Smooth muscle cell (in vitro differentiated cells): ENCODE data around the gene MED9. TPM values are rescaled to one million over a fixed set of nuclear protein-coding genes. Genes with fewer than 3 reads are reported as not detected.

ENCODE experiments used
- DNase-seq: peaks from one replicate; lab custom pipeline; 2025; ENCODE audit not compliant: unreplicated experiment; lab: John Stamatoyannopoulos, UW
- H2AFZ ChIP-seq: fragments of 200-600 bp; sonication (generic); 2 replicates; pipeline ENCODE4 v1.6.0; 2016; ENCODE audit warnings: antibody characterized with exemption, low read depth, mild to moderate bottlenecking
- H3F3A ChIP-seq: fragments of 200-600 bp; sonication (generic); 2 replicates; pipeline ENCODE4 v1.6.0; 2017; ENCODE audit warnings: antibody characterized with exemption, low read depth
- H3K27ac ChIP-seq: fragments of 200-600 bp; sonication (generic); 2 replicates; pipeline ENCODE4 v1.5.1; 2016; ENCODE audit warnings: low read depth, mild to moderate bottlenecking
- H3K27me3 ChIP-seq: fragments of 200-600 bp; sonication (generic); 2 replicates; pipeline ENCODE4 v1.6.1; 2016; ENCODE audit warnings: low read depth, mild to moderate bottlenecking
- H3K36me3 ChIP-seq: fragments of 200-600 bp; sonication (generic); 2 replicates; pipeline ENCODE4 v1.5.1; 2016; ENCODE audit warnings: low read depth
- H3K4me1 ChIP-seq: fragments of 200-600 bp; sonication (generic); 2 replicates; pipeline ENCODE4 v1.5.1; 2016; ENCODE audit warnings: low read depth
- H3K4me2 ChIP-seq: fragments of 200-600 bp; sonication (generic); 2 replicates; pipeline ENCODE4 v1.6.0; 2016; ENCODE audit warnings: mild to moderate bottlenecking
- H3K4me3 ChIP-seq: fragments of 200-600 bp; sonication (generic); 2 replicates; pipeline ENCODE4 v1.5.1; 2016; ENCODE audit warnings: mild to moderate bottlenecking
- H3K79me2 ChIP-seq: fragments of 200-600 bp; sonication (generic); 2 replicates; pipeline ENCODE4 v1.6.0; 2016; ENCODE audit warnings: low read depth, mild to moderate bottlenecking
- H3K9ac ChIP-seq: fragments of 200-600 bp; sonication (generic); 2 replicates; pipeline ENCODE4 v1.6.0; 2016; ENCODE audit warnings: low read depth
- H3K9me3 ChIP-seq: fragments of 200-600 bp; sonication (generic); replicated peaks from 2 replicates; pipeline ENCODE4 v1.5.1; 2016; ENCODE audit warnings: low read depth
- H4K20me1 ChIP-seq: fragments of 200-600 bp; sonication (generic); 2 replicates; pipeline ENCODE4 v1.6.0; 2016; ENCODE audit warnings: low read depth
- CTCF ChIP-seq: fragments of 200-600 bp; sonication (generic); IDR thresholded peaks from 2 replicates; pipeline ENCODE4 v1.5.1; 2017; ENCODE audit warnings: borderline replicate concordance, mild to moderate bottlenecking, antibody characterized with exemption; ENCODE audit not compliant: insufficient read depth, poor library complexity, severe bottlenecking
- WGBS: methylation state at CpG from one replicate; pipeline ENCODE4 v1.1.7; 2016; ENCODE audit warnings: low lambda C conversion rate; 5-methylcytosine and 5-hydroxymethylcytosine counted together
- polyA plus RNA-seq: library from polyadenylated mRNA; unstranded; fragments of >200 nt; fragmentation: Nextera tagmentation; extraction: Ambion mirVana; gene quantifications from 2 replicates; pipeline ENCODE4 v1.2.1, GENCODE V29; 2016
- total RNA-seq: library from RNA; depleted of rRNA; stranded (reverse); fragments of >200 nt; gene quantifications from 2 replicates; pipeline ENCODE4 v1.2.3, GENCODE V29; 2014

The MED9 gene
- total and polyA plus RNA-seq, 2 experiments from 2014 or later: 8.4 to 15.4 TPM

DNA sequence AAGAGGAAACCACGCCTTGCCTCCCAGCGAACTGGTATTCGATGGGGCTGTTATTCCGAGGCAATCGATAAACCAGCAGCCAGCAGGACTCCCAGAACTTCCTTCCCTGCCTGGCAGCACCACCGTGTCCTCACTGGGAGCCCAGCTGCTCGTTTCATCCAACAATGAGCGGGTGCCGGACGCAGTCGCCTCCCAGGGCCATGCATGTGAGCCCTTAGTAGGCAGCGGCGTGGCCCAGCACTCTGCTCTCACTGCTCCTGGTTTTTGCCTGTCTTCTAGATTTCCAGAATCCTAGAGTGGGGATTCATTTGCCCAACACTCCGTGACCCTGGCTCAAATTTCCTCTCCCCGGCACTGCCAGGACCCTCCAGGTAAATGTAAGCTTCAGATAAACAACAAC is 48.5 kb downstream of the MED9 start:
- WGBS: 91% methylated on average over 15 of the region's 15 CpGs
- no peaks in the 10 kb centered on the region for H3K36me3 ChIP-seq
- no peaks in the 10 kb centered on the region for H4K20me1 ChIP-seq
- no peak for DNase-seq
- no peaks in the 10 kb centered on the region for H3K27me3 ChIP-seq
- no peak overlapping the region for H2AFZ ChIP-seq
- no peak overlapping the region for H3K27ac ChIP-seq
- H3K4me3 ChIP-seq: no peak overlapping the region
- no peak overlapping the region for H3K9ac ChIP-seq
- no peak overlapping the region for H3K4me2 ChIP-seq
- no peak for TF ChIP-seq CTCF
- no peaks in the 10 kb centered on the region for H3K79me2 ChIP-seq
- no peaks in the 10 kb centered on the region for H3K9me3 ChIP-seq
- H3K4me1 ChIP-seq: no peaks in the 10 kb centered on the region
- H3F3A ChIP-seq: no peaks in the 10 kb centered on the region

DNA sequence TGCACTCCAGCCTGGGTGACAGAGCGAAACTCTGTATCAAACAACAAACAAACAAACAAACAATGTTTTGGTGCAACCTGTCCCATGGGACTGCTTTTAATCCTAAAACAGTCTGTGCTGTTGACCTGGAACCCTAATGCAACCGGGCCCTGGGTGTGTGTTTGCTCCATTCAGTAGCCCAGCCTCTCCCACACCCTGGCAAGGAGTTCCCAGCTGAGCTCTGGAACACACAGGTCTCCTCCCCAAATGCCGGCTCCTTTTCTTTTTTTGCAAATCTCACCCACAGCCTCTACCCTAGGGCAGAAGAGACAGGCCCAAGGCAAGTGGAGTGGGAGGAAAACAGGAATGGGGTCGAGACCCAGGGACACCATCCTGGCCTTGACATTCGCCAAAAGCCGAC is 49.2 kb downstream of the MED9 start:
- Histone ChIP-seq H3K27ac (no peak overlapping the region), H3K9me3 (no peaks in the 10 kb centered on the region), H3K9ac (no peak overlapping the region), H3K4me3 (no peak overlapping the region), H3K79me2 (no peaks in the 10 kb centered on the region), H4K20me1 (peaks cover 2% of the 10 kb centered on the region), H3K27me3 (no peaks in the 10 kb centered on the region), H2AFZ (no peak overlapping the region), H3F3A (no peaks in the 10 kb centered on the region), H3K4me2 (no peak overlapping the region), H3K4me1 (no peaks in the 10 kb centered on the region), H3K36me3 (no peaks in the 10 kb centered on the region)
- TF ChIP-seq CTCF: no peak
- no peak for DNase-seq
- WGBS: 94% methylated on average over 6 of the region's 6 CpGs

GRCh38 chr17:17526369-17526768 is 49.6 kb downstream of the MED9 start:
- Histone ChIP-seq H3K4me3 (no peak overlapping the region), H3F3A (no peaks in the 10 kb centered on the region), H2AFZ (no peak overlapping the region), H3K36me3 (no peaks in the 10 kb centered on the region), H3K79me2 (no peaks in the 10 kb centered on the region), H3K4me2 (no peak overlapping the region), H3K4me1 (no peaks in the 10 kb centered on the region), H3K9ac (no peak overlapping the region), H3K27ac (no peak overlapping the region), H3K27me3 (no peaks in the 10 kb centered on the region), H3K9me3 (no peaks in the 10 kb centered on the region), H4K20me1 (peaks cover 4% of the 10 kb centered on the region)
- no peak for TF ChIP-seq CTCF
- no peak for DNase-seq
- WGBS: 90% methylated on average over 14 of the region's 14 CpGs

- Histone ChIP-seq H3K9me3 (no peaks in the 10 kb centered on the region), H3K4me2 (no peak overlapping the region), H3K27me3 (no peaks in the 10 kb centered on the region), H3K27ac (no peak overlapping the region), H3F3A (no peaks in the 10 kb centered on the region), H3K9ac (no peak overlapping the region), H3K36me3 (no peaks in the 10 kb centered on the region), H4K20me1 (peaks cover 4% of the 10 kb centered on the region), H3K79me2 (no peaks in the 10 kb centered on the region), H2AFZ (no peak overlapping the region), H3K4me3 (no peak overlapping the region), H3K4me1 (no peaks in the 10 kb centered on the region)
- no peak for DNase-seq
- WGBS: 96% methylated on average over 11 of the region's 11 CpGs
- TF ChIP-seq CTCF: no peak
Observed at GRCh38 chr17:17527534-17527933, 50.7 kb downstream of the MED9 start.
